Ecto neural progenitor cell (in vitro differentiated cells): ENCODE data around the gene ATP11A.
A peak's percentile ranks its signal among the peaks of the same experiment; 100 is the strongest.

Experiments used
- DNase-seq: peaks from one replicate; pipeline ENCODE4 v3.0.0-alpha.2; 2018; ENCODE audit warnings: low spot score

ATP11A gene

DNA sequence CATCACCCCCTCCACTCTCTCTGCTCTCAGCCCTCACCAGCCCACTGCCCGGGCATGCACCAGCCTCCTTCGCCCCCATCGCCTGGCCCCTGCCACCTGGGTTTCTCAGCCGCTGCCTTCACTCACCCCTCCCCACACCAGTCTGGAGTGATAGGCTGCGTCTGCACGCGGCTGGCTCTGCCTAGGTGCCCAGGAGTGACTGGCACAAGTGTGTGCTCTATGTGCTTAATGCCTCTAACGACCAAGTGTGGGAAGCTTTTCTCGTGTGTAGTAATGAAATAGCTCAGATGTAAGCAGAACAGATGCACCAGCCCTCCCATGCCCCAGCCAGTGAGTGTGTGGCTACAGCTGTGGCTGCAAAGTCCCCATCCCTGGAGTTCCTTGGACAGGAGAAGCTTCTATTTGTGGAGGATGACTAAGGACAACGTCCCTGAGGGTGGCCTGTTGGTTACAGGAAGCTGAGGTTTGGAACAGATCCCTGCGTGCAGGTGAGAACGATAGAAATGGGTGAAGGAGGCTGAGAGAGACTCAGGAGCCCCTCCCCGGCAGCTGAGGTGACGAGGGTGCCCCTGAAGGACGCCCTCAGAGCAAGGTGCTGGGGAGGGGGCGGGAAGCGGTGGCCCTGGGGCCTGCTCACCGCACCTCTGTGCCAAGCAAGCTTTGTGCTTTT, 35.6 kb downstream of the ATP11A start:
- DNase-seq = no peak

DNA sequence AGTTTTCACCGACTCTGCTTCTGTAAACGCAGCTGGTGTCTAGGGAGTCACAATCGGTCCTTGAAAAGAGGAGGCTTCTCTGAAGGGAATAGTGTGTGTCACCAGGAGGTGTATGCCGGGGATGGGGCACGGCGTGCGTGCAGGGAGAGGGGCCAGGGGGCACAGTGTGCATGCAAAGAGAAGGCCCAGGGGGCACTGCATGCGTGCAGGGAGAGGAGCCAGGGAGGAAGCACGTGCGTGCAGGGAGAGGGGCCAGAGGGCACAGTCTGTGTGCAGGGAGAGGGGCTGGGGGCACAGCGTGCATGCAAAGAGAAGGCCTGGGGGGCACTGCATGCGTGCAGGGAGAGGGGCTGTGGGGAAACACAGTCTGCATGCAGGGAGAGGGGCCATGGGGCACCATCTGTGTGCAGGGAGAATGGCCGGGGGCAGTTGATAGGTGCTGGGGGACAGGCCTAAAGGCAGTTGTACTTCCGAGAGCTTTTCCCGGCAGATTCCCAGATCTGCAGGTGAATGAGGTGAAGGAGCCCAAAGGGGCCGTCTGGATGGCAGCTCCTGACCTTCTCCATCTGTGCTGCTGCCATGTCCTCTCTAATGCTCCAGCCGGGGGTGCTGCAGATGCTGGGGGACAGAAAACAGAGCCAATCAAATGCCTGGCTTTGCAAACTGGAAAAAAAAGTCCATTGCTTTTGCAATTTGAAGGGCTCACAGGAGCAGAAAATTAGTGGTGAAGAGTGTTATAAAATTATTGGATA, 36.4 kb downstream of the ATP11A start:
- no peak for DNase-seq

DNA sequence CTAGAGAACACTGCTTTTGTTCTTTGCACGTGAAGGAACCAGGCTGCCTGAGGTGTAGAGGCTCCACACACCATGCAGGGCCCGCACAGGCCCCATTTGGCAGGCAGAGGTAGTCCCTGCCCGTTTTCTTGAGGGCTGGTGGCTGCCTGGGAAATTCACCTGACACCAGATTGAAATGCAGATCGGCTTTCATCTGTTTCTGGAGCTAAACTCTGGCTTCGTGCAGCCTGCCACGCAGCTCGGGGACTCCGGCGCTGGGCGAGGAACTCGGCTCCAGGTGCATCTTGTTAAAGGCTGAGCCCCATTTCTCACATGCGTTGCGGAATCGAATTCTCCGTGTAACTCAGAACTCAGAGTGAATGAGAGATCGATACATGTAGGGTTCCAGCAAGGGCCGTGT, 37.7 kb downstream of the ATP11A start:
- DNase-seq = peak; percentile 36

DNA sequence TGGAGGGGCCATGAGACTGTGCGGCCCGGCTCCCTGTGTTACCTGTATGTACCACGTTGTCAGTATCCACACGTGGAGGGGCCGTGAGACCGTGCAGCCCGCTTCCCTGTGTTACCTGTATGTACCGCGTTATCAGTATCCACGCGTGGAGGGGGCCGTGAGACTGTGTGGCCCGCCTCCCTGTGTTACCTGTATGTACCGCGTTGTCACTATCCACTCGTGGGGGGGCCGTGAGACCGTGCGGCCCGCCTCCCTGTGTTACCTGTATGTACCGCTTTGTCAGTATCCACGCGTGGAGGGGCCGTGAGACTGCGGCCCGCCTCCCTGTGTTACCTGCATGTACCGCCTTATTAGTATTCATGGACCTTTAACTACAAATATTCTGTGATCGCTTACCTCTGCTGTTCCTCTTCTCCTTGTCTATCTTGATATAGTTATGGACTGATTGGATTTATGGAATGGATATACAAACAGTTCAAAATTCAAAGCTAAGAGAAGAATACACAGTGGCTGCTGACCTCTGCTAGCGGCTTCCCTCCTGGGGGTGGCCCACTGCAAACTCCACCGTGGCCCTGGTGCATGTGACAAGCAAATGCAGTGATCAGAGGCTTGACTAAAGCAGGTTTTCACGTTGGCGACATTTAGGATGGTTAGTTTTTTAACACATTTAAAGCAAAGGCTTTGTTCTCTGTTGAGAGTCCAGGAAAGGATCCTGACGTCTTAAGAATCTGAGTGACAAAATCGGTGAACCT, 38.7 kb downstream of the ATP11A start:
- DNase-seq = peak; percentile 36

DNA sequence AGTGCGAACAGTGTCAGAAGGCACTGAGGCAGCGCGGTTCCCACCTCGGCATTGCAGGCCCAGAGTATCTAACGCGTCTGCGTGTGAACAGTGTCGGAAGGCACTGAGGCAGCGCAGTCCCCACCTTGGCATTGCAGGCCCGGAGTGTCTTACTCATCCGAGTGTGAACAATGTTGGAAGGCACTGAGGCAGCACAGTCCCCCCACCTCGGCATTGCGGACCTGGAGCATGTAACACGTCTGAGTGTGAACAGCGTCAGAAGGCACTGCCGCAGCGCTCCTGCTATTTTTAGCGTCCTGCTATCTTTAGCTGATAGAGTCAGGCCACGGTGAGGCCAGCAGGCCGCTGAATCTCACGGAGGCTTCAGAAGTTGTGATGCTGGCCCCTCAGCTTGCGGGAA, 39.6 kb downstream of the ATP11A start:
- peak; percentile 38 for DNase-seq

DNA sequence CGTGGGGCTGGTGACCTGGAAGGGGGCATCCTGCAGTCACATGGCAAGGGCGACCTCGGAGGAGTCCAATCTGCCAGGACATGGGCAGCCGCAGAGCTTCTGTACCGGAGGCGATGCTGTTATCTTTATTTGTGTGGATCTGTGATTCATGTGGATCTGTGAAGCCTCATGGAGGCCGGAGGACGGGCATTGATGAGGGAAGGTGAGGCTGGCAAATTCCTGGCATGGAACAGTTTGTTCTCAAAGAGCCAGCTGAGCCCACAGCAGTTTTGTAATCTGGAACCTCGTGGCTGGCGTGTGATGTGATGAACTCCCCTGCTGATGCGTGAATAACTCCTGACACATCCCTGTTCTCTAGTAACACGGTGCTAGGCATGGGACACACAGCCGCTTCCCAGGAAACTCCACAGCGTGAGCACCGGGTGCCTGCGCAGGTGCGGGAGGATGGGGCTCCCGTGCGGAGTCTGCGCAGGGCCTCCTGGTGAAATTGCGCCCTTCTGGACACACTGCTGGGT, 40.4 kb downstream of the ATP11A start:
- peak; percentile 32 for DNase-seq

DNA sequence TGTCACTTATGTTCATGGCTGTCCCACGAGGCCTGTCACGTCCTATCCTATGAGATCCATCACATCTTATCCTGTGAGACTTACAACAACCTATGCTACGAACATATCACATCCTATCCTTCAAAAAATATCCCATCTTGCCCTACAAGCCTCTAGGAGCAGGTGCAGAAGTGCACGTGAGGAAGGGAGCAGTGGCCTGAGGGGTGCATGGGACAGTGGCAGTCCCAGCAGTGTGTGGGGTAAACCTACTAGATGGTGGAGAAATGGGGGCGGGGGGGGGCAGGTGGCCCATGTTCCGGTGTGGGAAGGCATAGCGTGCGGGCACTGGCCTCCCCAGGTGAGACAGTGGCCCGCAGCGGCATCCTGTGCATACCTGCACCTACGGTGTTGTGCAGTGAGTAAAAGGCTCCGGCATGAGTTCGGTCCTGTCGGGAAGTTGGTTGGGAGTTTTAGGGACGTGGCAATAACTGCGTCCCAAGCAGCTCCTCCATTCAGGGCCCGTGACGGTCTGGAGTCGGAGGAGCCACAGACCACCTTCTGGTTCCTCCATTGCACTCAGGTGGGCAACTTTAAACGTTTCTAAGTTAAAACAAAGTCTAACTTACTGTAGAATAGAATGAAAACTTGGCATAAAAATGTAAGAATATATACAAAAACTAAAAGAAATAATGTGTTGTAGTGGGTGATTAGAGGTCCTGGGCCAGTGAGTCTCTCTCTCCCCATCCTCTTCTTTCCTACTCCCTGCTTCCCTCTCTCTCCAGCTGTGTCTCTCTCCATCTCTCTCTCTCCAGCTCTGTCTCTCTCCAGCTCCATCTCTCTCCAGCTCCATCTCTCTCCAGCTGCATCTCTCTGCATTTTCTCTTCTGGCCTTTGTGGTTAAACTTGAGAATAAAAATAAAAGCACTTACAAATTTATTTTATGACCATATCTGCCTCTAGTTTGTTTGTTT, 42.1 kb downstream of the ATP11A start:
- DNase-seq = no peak

DNA sequence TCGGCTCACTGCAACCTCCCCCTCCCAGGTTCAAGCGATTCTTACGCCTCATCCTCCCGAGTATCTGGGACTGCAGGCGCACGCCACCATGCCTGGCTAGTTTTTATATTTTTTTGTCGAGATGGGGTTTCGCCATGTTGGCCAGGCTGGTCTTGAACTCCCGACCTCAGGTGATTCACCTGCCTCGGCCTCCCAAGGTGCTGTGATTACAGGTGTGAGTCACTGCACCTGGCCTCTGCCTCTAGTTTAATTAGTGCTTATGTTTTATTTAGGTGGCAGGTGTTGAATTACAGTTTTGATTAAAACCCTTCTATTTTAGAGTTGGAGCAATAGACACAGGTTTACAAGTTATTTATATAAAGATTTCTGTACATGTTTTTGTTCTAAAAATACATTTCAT, 42.8 kb downstream of the ATP11A start:
- DNase-seq = no peak

DNA sequence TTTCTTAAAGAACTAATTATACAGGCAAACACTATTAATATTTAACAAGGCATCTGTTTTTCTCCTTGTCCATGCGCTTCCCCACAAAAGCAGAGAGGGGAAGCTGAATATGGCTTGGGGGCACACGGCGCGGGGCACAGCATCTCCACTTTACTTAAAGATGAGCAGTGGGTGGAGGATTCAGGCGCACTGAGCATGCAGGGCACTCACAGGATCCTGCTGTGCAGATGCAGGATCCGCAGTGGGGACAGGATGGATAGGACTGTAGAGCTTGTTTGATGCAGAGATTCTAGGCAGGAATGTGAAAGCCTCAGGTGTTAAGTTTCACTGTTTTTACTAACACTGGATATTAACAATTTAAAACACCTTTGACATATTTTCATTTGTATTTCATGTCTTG, 43.3 kb downstream of the ATP11A start:
- peak; percentile 48 for DNase-seq

DNA sequence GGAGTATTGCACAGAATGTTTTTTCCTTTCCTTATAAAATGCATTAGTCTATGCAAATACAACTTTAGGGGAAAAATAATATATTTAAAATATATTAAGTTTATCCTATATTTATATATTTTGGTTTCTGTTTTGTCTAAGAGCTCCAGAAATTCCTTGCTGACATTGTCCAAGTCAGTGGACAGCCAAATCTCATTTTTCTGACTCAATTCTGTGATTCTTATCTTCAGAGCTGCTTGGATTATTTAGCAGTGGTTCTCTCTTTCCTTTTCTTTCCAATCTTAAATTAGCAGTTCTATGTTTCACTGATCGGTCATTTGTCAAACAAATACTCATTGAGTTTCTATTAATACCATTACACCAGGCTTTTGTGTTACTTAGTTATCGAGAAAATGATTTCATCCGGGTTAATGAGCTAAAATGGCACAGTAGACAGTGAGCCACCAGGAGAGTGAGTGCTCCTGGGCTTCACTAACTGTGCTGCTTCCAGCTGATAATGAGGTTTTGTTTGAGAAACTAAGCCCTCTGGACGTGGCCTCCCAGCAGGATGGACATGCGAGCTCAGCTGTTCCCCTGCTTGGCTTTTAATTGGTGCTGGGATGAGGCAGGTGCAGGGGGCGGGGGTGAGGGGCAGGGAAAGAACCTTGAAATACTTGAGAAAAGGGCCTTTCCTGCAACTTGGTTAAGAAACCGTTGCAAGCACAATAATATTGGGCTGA, 44.0 kb downstream of the ATP11A start:
- DNase-seq = peak; percentile 70

DNA sequence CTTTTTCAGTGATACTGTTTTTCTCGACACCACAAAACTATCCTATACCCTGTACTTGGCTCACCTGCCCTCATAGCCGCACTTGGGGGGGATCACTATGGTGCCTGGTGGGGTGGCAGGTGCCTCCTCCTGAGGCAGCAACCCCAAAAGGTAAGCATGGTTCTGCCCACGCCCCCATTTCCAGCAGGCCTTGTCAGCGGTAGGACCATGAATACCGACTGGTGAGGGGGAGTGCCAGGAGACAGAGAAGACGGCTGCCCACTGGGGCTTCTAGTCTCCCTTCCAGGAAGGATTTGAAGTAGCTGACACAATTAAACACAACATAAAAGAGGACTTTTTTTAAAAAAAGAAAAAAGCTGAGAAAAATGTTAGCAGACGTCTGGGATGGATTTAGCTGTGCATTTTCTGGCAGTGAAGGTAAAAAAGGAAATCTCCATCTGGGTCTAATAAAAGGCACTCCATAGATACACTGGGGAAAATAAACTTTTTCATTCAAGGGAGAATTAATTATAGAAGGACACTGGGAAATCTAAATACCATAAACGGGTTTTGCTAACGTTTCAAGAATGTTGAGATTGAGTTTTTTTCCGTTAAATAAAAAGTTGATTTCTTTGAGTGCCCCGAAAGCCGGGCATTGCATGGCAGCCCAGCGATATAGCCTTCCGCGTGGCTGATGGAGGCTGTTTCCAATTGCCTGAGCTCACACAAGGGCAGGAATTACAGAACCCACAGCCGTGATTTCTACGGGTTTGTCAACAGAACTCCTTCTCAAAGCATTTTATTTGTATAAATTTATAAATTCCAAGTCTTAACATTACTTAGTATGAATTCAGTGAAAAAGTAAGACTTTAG, 45.1 kb downstream of the ATP11A start:
- peak; percentile 41 for DNase-seq

DNA sequence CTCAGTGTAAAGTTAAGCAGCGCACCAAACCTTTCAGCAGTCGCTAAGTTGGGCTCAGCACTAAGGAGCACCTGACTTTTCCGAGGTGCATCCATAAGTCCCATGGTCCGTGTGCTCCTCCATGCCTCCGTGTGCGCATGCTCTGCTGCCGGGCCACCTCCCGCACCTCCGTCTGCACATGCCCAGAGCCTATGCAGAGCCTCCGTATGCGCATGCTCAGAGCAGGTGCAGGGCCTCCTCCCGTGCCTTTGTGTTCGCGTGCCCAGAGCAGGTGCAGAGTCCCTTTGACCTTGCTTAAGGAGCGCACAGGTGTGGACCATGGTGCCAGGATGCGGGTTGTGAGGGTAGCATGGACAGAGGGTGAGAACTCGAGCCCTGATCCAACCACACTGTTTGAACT, 46.0 kb downstream of the ATP11A start:
- DNase-seq = no peak

DNA sequence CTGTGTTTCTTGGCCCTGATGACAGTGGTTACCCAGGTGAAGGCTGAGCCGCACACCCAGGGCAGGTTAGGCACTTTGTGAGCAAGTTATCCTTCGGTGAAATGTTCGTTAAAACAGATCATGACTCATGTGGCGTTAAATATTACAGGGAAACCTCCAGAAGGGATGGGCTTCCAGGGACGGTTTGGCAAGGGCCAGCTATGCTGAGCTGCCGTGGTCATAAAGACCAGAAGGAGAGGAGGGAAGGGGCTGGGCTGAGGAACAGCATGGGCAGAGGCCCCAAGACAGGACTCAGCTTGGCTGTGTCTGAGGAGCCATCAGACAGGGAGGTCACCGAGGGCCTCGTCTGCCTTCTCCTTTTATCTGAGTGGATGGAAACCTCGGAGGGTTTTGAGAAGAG, 47.5 kb downstream of the ATP11A start:
- DNase-seq = no peak

DNA sequence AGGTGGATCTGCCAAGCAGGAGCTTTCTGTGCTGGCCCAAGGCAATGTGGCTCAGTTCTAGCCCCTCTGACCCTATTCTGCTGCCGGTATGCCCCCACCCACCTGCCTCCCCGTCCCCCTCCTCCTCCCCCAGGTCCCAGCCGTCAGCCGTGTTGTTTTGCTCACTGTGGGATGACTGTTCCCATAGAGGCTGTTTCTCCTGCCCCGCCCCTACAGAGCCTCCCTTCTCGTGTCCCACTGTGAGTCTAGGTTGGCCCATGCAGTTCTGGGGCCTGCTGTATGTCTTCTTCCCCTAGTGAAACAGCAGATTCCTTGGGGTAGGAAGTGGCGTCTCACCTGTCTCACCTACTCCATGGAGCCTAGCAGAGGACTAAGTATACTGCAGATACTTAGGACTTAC, 48.8 kb downstream of the ATP11A start:
- DNase-seq = no peak

DNA sequence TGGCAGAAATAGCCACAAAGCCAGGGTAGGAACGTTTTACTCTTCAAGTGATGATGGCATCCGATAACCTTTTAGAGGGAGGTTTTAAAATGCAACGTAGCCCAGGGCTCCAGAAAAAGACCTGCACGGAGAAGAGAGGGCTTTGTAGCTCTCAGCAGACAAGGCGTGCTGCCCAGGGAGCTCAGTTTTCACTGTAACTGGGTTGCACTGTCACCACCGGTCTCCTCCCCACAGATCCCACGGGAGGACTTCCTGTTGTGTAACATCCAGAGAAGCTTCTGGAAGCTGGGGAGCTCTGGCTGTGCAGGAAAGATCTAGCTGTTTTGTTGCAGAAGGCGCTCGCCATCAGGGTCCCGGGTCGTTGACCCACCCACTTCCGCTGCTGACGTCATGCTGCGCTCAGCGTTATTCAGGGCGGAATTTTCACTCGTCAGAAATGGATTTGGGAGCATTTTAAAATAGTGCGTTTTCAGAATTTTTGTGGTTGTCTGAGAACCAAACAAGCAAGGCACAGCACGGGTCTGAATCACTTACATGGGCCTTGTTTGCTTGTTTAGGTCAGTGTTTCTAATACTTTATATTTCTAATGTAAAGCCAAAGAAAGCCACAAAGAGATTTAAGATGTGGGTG, 50.8 kb downstream of the ATP11A start:
- DNase-seq = no peak

DNA sequence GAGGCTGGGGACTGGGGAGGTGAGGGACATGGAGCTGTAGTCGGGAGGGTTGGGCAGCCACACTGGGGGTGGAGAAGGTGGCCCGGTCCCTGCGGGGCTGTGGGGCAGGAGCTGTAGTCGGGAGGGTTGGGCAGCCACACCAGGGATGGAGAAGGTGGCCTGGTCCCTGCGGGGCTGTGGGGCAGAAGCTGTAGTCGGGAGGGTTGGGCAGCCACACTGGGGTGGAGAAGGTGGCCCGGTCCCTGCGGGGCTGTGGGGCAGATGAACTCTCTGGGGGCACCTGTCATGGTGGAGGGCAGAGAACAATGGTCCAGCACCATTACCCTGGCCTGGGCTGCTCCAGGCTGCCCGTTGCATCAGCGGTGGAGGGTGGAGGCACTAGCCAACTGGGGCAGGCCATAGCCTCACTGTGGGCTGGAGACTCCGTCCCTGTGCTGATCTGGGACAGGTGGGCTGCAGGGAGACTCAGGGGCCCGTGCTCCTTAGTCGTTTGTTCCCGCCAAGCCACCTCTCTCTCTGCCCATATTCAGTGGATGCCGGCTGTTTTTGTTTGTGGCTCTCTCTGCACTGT, 51.4 kb downstream of the ATP11A start:
- no peak for DNase-seq

DNA sequence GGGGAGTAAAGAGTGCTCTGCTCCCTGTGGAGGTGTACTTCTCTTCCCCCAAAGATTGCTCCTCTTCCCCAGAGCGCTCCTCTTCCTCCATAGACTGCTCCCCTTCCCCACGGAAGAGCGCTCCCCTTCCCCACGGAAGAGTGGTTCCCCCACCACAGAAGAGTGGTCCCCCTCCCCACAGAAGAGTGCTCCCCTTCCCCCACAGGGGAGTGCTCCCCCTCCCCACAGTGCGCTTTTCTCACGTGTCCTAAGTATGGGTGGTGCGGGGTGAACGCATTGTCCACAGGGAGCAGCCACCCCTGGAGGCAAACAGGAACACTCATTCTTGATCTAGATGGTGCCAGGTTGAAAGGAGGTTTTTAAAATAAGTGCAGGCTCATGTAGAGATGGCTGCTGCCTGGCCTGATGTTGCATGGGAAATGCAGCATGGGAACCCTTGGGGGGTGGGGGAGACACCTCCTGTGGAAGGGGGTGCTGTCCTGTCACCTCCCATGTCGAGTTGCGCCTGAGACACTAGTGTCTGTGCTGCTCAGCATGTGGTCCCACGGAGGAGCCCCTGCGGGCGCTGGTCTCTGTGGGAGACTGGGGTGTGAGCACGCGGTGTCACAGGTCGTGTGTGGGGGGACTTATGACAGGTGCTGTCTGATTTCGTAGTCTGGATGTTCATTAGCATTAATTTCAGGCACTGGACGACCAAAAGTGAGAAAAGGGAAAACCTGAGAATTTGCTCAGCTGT, 52.2 kb downstream of the ATP11A start:
- DNase-seq = no peak

DNA sequence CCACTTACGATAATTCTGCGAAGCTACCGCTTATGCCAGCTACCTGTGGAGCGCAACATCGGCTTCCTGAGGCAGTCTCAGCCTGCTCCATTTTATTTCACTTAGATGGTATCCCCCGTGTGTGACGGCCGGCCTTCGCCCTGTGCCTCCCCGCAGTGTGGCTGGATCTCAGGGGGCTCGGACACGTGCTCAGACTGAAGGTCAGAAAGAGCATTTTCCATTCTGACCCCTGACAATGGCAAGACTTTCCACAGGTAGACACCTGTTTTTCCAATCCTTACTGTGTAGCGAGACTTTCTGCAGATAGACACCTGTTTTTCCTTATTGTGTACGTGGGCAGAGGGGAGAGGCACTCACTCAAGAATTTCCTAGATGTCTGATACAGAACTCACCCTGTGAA, 52.7 kb downstream of the ATP11A start:
- no peak for DNase-seq
